Karpas-422 (cell line): ENCODE results near the gene NFIX. TPM values are rescaled to one million over a fixed set of nuclear protein-coding genes. Genes with fewer than 3 reads are reported as not detected.

Experiments used
- DNase-seq: peaks from one replicate; pipeline ENCODE4 v3.0.0-alpha.2; 2015
- H2AFZ ChIP-seq: fragments of 200-600 bp; sonication (generic); 2 replicates; pipeline ENCODE4 v1.6.1; 2014; ENCODE audit warnings: antibody characterized with exemption, low read length, mixed read lengths
- H3K27ac ChIP-seq: fragments of 200-600 bp; sonication (generic); 2 replicates; pipeline ENCODE4 v1.5.1; 2014; ENCODE audit warnings: mild to moderate bottlenecking, low read length, moderate library complexity
- H3K27me3 ChIP-seq: fragments of 200-600 bp; sonication (generic); 2 replicates; pipeline ENCODE4 v1.6.1; 2014; ENCODE audit warnings: low read length, mixed read lengths
- H3K36me3 ChIP-seq: fragments of 200-600 bp; sonication (generic); 2 replicates; pipeline ENCODE4 v1.6.1; 2014; ENCODE audit warnings: low read length, mixed read lengths; ENCODE audit not compliant: insufficient read depth
- H3K4me1 ChIP-seq: fragments of 200-600 bp; sonication (generic); 2 replicates; pipeline ENCODE4 v1.6.1; 2014; ENCODE audit warnings: mild to moderate bottlenecking, low read length, mixed read lengths
- H3K4me2 ChIP-seq: fragments of 200-600 bp; sonication (generic); 2 replicates; pipeline ENCODE4 v1.6.1; 2014; ENCODE audit warnings: low read length, low read depth, mild to moderate bottlenecking; ENCODE audit not compliant: poor library complexity, severe bottlenecking
- H3K4me3 ChIP-seq: fragments of 200-600 bp; sonication (generic); 2 replicates; pipeline ENCODE4 v1.5.1; 2014; ENCODE audit warnings: mild to moderate bottlenecking, antibody characterized with exemption, low read length, mixed read lengths
- H3K79me2 ChIP-seq: fragments of 200-600 bp; sonication (generic); 2 replicates; pipeline ENCODE4 v1.6.1; 2014; ENCODE audit warnings: mild to moderate bottlenecking, low read length, mixed read lengths
- H3K9ac ChIP-seq: fragments of 200-600 bp; sonication (generic); 2 replicates; pipeline ENCODE4 v1.6.0; 2014; ENCODE audit warnings: low read length
- H3K9me2 ChIP-seq: fragments of 200-600 bp; sonication (generic), shearing (Covaris generic); replicated peaks from 2 replicates; pipeline ENCODE4 v1.6.0; 2014; ENCODE audit warnings: mild to moderate bottlenecking, low read length, moderate library complexity; ENCODE audit not compliant: insufficient read depth
- H3K9me3 ChIP-seq: fragments of 300-700, 200-600 bp; sonication (generic); 2 replicates; pipeline ENCODE4 v1.6.1; 2014; ENCODE audit warnings: low read length, mixed read lengths
- H4K20me1 ChIP-seq: fragments of 200-600 bp; sonication (generic); 2 replicates; pipeline ENCODE4 v1.6.1; 2014; ENCODE audit warnings: mild to moderate bottlenecking, antibody characterized with exemption, low read length, low read depth; ENCODE audit not compliant: insufficient read depth
- total RNA-seq: library from RNA; depleted of rRNA; stranded (reverse); fragments of >200 nt; shearing (Covaris generic); gene quantifications from 2 replicates; pipeline ENCODE4 v1.2.3, GENCODE V29; 2014; ENCODE audit warnings: low replicate concordance

The NFIX gene
- total RNA-seq, 1 experiment from 2014 or later = 0.04 TPM

DNA sequence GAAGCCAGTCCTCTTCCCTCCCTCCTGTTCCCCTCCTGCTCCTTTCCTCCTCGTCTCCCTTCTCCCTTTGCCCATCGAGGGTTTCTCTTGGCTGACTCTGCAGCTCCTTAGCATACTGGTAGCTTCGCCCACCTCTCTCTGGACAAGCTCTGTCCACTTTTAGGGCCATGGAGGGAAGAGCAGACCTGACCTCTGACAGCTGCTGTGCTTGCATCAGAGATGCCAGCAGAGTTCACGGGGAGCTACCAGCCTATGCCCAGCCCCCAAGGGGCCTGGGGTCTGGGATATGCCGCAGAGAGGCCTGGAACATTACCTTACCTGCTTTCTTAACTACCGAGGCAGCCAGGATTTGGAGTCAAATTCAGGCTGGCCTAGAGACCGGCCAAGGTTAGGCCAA, 87.7 kb downstream of the NFIX start:
- Histone ChIP-seq H3K36me3 (no peaks in the 10 kb centered on the region), H3K4me3 (no peak overlapping the region), H3K27ac (no peak overlapping the region), H3K4me2 (no peak overlapping the region), H3K9ac (no peak overlapping the region), H3K79me2 (no peaks in the 10 kb centered on the region), H3K9me3 (no peaks in the 10 kb centered on the region), H3K27me3 (no peaks in the 10 kb centered on the region), H3K9me2 (no peaks in the 10 kb centered on the region), H2AFZ (no peak overlapping the region), H3K4me1 (no peaks in the 10 kb centered on the region), H4K20me1 (no peaks in the 10 kb centered on the region)
- no peak for DNase-seq

DNA sequence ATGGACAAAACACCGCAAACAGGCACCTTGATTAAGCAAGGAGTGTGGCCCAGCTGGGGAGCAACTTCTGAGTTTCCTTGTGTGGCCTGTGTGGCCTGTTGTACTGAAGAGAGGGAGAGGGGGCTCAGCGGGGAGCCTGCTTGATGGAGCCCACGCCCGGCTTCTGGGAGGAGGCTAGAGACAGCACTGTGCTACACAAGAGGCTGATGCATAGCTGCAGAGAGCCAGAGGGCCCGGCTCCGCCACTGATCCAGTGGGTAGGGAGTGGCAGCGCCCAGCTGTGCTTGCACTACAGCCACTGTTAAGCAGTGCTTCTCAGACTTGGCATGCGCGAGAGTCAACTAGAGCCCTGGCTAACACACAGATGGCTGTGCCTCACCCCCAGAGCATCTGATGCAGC, 88.4 kb downstream of the NFIX start:
- Histone ChIP-seq H3K4me1 (no peaks in the 10 kb centered on the region), H3K4me3 (no peak overlapping the region), H3K27ac (no peak overlapping the region), H3K9me3 (no peaks in the 10 kb centered on the region), H3K4me2 (no peak overlapping the region), H2AFZ (no peak overlapping the region), H3K27me3 (no peaks in the 10 kb centered on the region), H3K9me2 (no peaks in the 10 kb centered on the region), H4K20me1 (no peaks in the 10 kb centered on the region), H3K36me3 (no peaks in the 10 kb centered on the region), H3K9ac (no peak overlapping the region), H3K79me2 (no peaks in the 10 kb centered on the region)
- DNase-seq = no peak

DNA sequence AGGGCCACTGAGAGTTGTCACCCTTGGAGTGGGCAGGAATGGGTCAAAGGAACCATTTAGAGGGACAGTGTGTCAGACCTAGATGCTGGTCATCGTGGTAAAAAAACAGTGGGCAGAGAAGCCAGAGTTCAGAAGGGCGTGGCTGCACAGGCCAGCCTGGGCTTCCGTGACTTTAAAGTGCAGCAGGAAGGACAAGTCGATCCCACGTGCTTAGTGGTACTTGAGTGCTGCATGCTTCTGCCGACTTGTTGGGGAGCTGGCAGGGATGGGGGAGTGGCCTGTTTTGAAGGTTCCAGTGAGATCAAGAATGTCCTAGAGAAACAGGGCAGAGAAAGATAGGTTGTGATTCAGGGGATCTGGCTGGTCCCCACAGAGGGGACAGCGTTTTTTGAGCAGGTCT, 90.4 kb downstream of the NFIX start:
- no peak overlapping the region for H3K27ac ChIP-seq
- no peaks in the 10 kb centered on the region for H4K20me1 ChIP-seq
- H3K4me3 ChIP-seq = no peak overlapping the region
- H3K27me3 ChIP-seq = no peaks in the 10 kb centered on the region
- H3K9me2 ChIP-seq = no peaks in the 10 kb centered on the region
- H3K9me3 ChIP-seq = no peaks in the 10 kb centered on the region
- no peak overlapping the region for H3K9ac ChIP-seq
- no peaks in the 10 kb centered on the region for H3K4me1 ChIP-seq
- H3K36me3 ChIP-seq = no peaks in the 10 kb centered on the region
- H3K4me2 ChIP-seq = no peak overlapping the region
- H2AFZ ChIP-seq = no peak overlapping the region
- no peaks in the 10 kb centered on the region for H3K79me2 ChIP-seq
- no peak for DNase-seq

DNA sequence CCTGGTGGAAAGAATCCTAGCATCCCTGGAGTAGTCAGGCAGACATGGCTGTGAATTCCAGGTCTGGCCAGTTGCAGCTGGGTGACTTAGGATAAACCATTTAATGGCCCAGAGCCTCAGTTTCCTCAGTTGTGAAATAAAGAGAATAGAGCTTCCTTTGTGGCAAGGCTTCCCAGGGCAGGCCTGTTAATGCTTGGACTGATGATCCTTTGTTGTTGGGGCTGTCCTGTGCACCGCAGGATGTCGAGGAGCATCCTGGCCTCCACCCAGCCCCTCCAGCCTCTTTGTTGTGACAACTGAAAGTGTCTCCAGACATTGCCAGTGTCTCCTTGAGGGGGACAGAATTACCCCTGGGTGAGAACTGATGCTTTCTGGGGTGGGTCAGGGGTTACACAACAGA, 91.1 kb downstream of the NFIX start:
- no peaks in the 10 kb centered on the region for H3K4me1 ChIP-seq
- H3K27ac ChIP-seq = no peak overlapping the region
- no peak for DNase-seq
- no peaks in the 10 kb centered on the region for H3K9me2 ChIP-seq
- no peak overlapping the region for H3K9ac ChIP-seq
- no peak overlapping the region for H3K4me2 ChIP-seq
- no peaks in the 10 kb centered on the region for H3K9me3 ChIP-seq
- H3K79me2 ChIP-seq = no peaks in the 10 kb centered on the region
- no peak overlapping the region for H2AFZ ChIP-seq
- no peaks in the 10 kb centered on the region for H3K36me3 ChIP-seq
- no peaks in the 10 kb centered on the region for H4K20me1 ChIP-seq
- no peaks in the 10 kb centered on the region for H3K27me3 ChIP-seq
- no peak overlapping the region for H3K4me3 ChIP-seq

DNA sequence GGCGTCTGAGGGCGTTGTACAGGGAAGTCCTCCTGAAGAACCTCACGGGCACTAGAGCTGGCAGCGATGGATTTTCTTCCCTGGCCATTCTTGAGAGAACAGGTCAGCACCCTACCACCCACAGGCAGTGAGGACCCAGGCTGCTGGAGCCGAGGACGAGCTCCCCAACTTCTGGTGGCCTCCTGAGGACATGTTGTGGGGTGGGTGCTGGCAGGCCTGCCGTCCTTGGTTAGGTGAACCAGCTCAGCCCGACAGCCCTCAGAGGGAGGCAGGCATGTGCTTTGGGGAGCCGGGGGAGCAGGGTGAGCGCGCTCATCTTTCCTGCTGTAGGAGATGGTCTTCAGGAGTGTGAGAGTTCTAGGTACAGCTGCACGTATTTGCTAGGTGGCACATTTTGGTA, 92.0 kb downstream of the NFIX start:
- Histone ChIP-seq H3K4me3 (no peak overlapping the region), H3K9ac (no peak overlapping the region), H3K27me3 (no peaks in the 10 kb centered on the region), H2AFZ (no peak overlapping the region), H3K9me2 (no peaks in the 10 kb centered on the region), H3K9me3 (no peaks in the 10 kb centered on the region), H3K36me3 (no peaks in the 10 kb centered on the region), H4K20me1 (no peaks in the 10 kb centered on the region), H3K27ac (no peak overlapping the region), H3K4me1 (no peaks in the 10 kb centered on the region), H3K79me2 (no peaks in the 10 kb centered on the region), H3K4me2 (no peak overlapping the region)
- no peak for DNase-seq

DNA sequence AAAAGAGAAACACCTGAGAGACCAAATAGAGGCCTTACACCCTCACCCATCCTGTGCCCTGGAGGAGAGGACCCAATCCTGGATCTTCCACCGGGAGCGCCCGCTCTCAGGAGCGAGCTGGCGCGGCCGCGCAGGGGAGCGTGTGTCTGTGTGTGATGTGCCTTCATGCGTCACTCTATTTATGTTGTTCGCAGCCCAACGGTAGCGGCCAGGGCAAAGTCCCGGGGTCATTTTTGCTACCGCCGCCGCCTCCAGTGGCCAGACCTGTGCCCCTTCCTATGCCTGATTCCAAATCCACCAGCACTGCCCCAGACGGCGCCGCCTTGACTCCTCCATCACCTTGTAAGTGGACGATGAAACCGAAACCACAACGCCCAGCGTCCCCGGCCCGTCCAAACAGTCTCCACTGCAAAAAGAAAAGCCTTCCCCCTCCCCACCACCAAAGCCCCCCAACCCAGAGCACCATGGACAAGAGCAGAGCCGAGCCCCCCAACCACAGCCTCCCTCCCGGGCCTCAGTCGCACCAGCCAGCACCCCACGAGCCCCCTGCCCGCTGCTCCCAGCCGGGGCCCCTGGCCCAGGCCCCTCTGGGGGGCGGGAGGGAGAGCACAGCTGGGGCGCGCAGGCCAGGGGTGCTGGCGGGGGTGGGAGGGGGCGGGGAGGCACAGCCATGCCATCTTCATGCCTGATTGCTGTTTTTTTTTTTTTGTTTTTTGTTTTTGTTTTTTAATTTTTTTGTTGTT, 92.7 kb downstream of the NFIX start:
- no peak for DNase-seq
- no peaks in the 10 kb centered on the region for H3K27me3 ChIP-seq
- H3K9me2 ChIP-seq = no peaks in the 10 kb centered on the region
- H3K9ac ChIP-seq = no peak overlapping the region
- H3K4me3 ChIP-seq = no peak overlapping the region
- H3K9me3 ChIP-seq = no peaks in the 10 kb centered on the region
- H4K20me1 ChIP-seq = no peaks in the 10 kb centered on the region
- H3K36me3 ChIP-seq = no peaks in the 10 kb centered on the region
- no peaks in the 10 kb centered on the region for H3K4me1 ChIP-seq
- H3K27ac ChIP-seq = no peak overlapping the region
- H3K79me2 ChIP-seq = no peaks in the 10 kb centered on the region
- no peak overlapping the region for H3K4me2 ChIP-seq
- no peak overlapping the region for H2AFZ ChIP-seq

DNA sequence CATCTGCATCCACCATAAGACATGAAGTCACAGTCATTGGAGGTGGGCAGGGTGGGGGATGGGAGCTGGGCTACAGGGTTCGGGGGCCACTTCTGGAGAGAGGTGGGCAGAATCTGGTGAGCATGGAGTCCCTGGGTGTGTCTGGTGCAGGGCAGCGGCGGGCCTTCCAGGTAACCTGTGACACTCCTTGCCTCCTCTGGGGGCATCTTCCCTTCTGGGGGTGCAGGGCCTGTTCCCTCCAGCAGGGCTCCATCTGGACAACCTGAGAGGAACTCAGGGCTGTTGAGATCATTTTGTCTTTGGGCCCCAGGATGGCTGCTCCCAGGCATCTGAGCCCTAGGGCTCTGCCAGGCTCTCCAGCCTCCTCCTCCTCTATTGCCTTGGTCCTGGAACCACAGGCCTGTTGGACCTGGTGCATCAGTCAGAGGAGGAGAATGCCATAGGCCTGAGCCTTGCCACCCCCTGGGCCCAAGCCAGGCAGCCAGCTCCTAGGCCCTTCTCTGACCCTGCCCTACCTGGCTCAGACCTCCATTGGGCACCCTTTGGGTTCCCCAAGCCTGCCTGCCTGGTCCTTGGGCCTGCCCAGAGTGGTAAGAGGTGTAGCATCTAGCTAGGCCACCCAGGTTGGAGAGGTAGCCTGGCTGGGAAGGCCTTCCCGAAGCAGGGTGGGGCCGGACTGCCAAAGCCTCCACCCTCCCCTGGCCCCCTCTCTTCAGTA, 94.0 kb downstream of the NFIX start:
- Histone ChIP-seq H3K36me3 (no peaks in the 10 kb centered on the region), H3K4me3 (no peak overlapping the region), H3K4me1 (peaks cover 5% of the 10 kb centered on the region), H3K27me3 (no peaks in the 10 kb centered on the region), H3K27ac (no peak overlapping the region), H2AFZ (no peak overlapping the region), H3K9ac (no peak overlapping the region), H3K4me2 (no peak overlapping the region), H3K9me2 (no peaks in the 10 kb centered on the region), H3K79me2 (no peaks in the 10 kb centered on the region), H3K9me3 (no peaks in the 10 kb centered on the region), H4K20me1 (no peaks in the 10 kb centered on the region)
- DNase-seq = peak; percentile 79

DNA sequence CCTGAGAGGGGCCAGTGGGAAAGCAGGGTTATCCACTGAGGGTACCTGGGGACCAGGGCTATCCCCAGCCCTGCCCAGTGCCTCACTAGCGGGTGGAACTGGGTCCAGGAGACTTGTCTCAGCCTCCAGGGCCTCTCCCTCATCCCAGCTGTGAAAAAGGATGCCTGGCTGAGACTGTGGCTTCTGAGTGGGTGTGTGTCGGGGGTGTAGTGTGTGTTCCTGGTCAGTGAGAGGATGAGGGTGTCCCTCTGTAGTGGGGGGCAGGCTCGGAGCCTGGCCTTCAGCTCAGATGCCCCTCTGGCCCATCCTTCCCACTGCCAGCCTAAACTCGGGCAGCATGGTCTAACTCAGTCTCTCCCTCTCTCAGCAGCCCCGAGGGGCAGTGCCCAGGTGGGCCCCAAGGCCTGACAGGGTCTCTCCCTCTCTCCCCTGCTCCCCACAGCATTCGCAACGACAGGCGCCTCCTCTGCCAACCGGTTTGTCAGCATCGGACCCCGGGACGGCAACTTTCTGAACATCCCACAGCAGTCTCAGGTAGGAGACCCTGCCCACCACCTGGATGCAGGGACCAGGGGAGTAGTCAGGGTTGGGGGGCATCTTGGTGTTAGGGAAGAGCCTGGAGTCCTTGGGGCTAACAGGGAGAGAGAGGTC, 94.7 kb downstream of the NFIX start:
- Histone ChIP-seq H3K9me3 (no peaks in the 10 kb centered on the region), H3K36me3 (no peaks in the 10 kb centered on the region), H3K4me2 (no peak overlapping the region), H3K27ac (no peak overlapping the region), H3K27me3 (no peaks in the 10 kb centered on the region), H3K9me2 (no peaks in the 10 kb centered on the region), H4K20me1 (no peaks in the 10 kb centered on the region), H3K9ac (no peak overlapping the region), H2AFZ (no peak overlapping the region), H3K79me2 (no peaks in the 10 kb centered on the region), H3K4me1 (peaks cover 12% of the 10 kb centered on the region), H3K4me3 (no peak overlapping the region)
- DNase-seq = no peak
